Spleen (tissue), 11 donors: ENCODE results near the gene KDR. TPM values are rescaled to one million over a fixed set of nuclear protein-coding genes. Genes with fewer than 3 reads are reported as not detected.

Experiments
- DNase-seq: peaks from one replicate; pipeline ENCODE4 v3.0.0-alpha.2; 2020
- H3K27ac ChIP-seq, 8 donors: fragments of 200-600 bp; sonication (generic) in 7 of 8; 1 replicate in 4 of 8; 2 replicates in 4 of 8; pipeline versions ENCODE4 v1.5.0 to v1.8.0; 2016 to 2021; ENCODE audit warnings: inconsistent platforms in 4 of 8, mild to moderate bottlenecking in 4 of 8, moderate library complexity in 1 of 8
- H3K27me3 ChIP-seq, 7 donors: fragments of 200-600 bp; sonication (generic) in 6 of 7; replicated peaks in 1 of 7; 1 replicate in 4 of 7; 2 replicates in 3 of 7; pipeline versions ENCODE4 v1.5.0 to v1.8.0; 2016 to 2021; ENCODE audit warnings: inconsistent platforms in 3 of 7, mild to moderate bottlenecking in 1 of 7
- H3K36me3 ChIP-seq, 6 donors: fragments of 200-600 bp; sonication (generic) in 5 of 6; 1 replicate in 4 of 6; 2 replicates in 2 of 6; pipeline versions ENCODE4 v1.5.0 to v1.8.0; 2016 to 2021; ENCODE audit warnings: inconsistent platforms in 2 of 6
- H3K4me1 ChIP-seq, 6 donors: fragments of 200-600 bp; sonication (generic) in 5 of 6; 1 replicate in 3 of 6; 2 replicates in 3 of 6; pipeline versions ENCODE4 v1.5.0 to v1.8.0; 2016 to 2021; ENCODE audit warnings: inconsistent platforms in 3 of 6
- H3K4me3 ChIP-seq, 8 donors: fragments of 200-600 bp; sonication (generic) in 7 of 8; 1 replicate in 4 of 8; 2 replicates in 4 of 8; pipeline versions ENCODE4 v1.5.0 to v1.8.0; 2016 to 2021; ENCODE audit warnings: inconsistent platforms in 4 of 8, mild to moderate bottlenecking in 4 of 8, moderate library complexity in 2 of 8
- H3K9me3 ChIP-seq, 8 donors: fragments of 200-600 bp; sonication (generic) in 7 of 8; 1 replicate in 4 of 8; 2 replicates in 4 of 8; pipeline versions ENCODE4 v1.5.0 to v1.8.0; 2016 to 2021; ENCODE audit warnings: inconsistent platforms in 4 of 8
- CTCF ChIP-seq, 11 experiments: fragments of 200-600 bp in 7 of 11; fragments of 450-650 bp in 4 of 11; sonication (generic) in 4 of 11; IDR thresholded peaks in 8 of 11; conservative IDR thresholded peaks in 3 of 11; 1 replicate in 7 of 11; 2 replicates in 4 of 11; pipeline versions ENCODE4 v1.4.0 to v1.8.0; 2016 to 2021; ENCODE audit warnings: antibody characterized with exemption in 11 of 11, inconsistent platforms in 4 of 11, mild to moderate bottlenecking in 1 of 11
- POLR2A ChIP-seq, 3 donors: fragments of 450-650 bp; IDR thresholded peaks; one replicate each; pipeline ENCODE4 v1.5.1; 2017; ENCODE audit warnings: antibody characterized with exemption in 3 of 3, mild to moderate bottlenecking in 1 of 3
- POLR2AphosphoS5 ChIP-seq, 3 donors: sonication (generic); formaldehyde crosslinking; IDR thresholded peaks; one replicate each; pipeline ENCODE4 v1.5.1; 2017; ENCODE audit warnings: antibody characterized with exemption in 3 of 3
- WGBS, 5 donors: extraction: QIAGEN DNeasy Blood & Tissue Kit in 3 of 5; methylation state at CpG; one replicate each; pipeline versions ENCODE4 v1.1.5 to v1.1.7; 2013 to 2018; 5-methylcytosine and 5-hydroxymethylcytosine counted together
- intact Hi-C: fragments of 100-400 bp; cut with DNase I; formaldehyde crosslinking; loops from one replicate; pipeline ENCODE4 v1.15.0; 2023; ENCODE audit warnings: low total_unique reads
- polyA plus RNA-seq, 3 donors: library from polyadenylated mRNA; stranded (reverse); fragments of 200-250 nt; gene quantifications; one replicate each; pipeline ENCODE4 v1.2.1, GENCODE V29; 2013
- total RNA-seq, 7 donors: library from RNA; depleted of rRNA in 3 of 7; stranded (reverse); fragments of >200 nt in 3 of 7; fragmentation: NEBNext Ultra II Directional in 4 of 7; extraction: Animal tissue kit (Norgen Biotek cat#: 25700) in 4 of 7; gene quantifications; one replicate each; pipeline versions ENCODE4 v1.1.0 to v1.2.1, GENCODE V29; 2016 to 2021
- donor health status: healthy with polysubstance abuse.
- donor health status: DM: no; HTN: no; CAD: no; lungs with moderate emphysema.
- donor health status: DM: no; HTN: no; CAD: no.
- donor health status: Bipolar disorder and iron deficiency.
- donor health status: healthy.
- donor health status: DM: no; HTN: no; CAD: no.
- donor health status: DM: yes; HTN: yes; CAD: no.

Gene KDR
- total and polyA plus RNA-seq, 10 donors = 1.2 to 25.0 (median 19.0) TPM

- TF ChIP-seq POLR2A (IDR thresholded peaks at IDR 0.05) = no peak
- no peak for TF ChIP-seq POLR2AphosphoS5 (IDR thresholded peaks at IDR 0.05)
- TF ChIP-seq CTCF (IDR thresholded peaks at IDR 0.05 in 8 of 11, conservative IDR thresholded peaks at IDR 0.05 in 3 of 11) = no peak
- WGBS, 5 donors = 87 to 93% (median 88%) methylated on average over 4 of the region's 4 CpGs
- Histone ChIP-seq H3K9me3 (no peaks in the 10 kb centered on the region), H3K27ac (no peak overlapping the region), H3K4me3 (no peak overlapping the region), H3K36me3 (no peaks in the 10 kb centered on the region), H3K4me1 (no peaks in the 10 kb centered on the region), H3K27me3 (peaks cover 0 to 14% (median 0%) of the 10 kb centered on the region in 7 donors)
- intact Hi-C loops = no loop called here
- no peak for DNase-seq
Measured at GRCh38 chr4:55096619-55097018, 28.8 kb downstream of the KDR start.

GRCh38 chr4:55096045-55096444, 29.4 kb downstream of the KDR start:
- TF ChIP-seq CTCF (IDR thresholded peaks at IDR 0.05 in 8 of 11, conservative IDR thresholded peaks at IDR 0.05 in 3 of 11) = no peak
- TF ChIP-seq POLR2AphosphoS5 (IDR thresholded peaks at IDR 0.05) = no peak
- TF ChIP-seq POLR2A (IDR thresholded peaks at IDR 0.05) = no peak
- DNase-seq = no peak
- H3K9me3 ChIP-seq = no peaks in the 10 kb centered on the region
- intact Hi-C loops = no loop called here
- H3K4me3 ChIP-seq = no peak overlapping the region
- H3K27me3 ChIP-seq = peaks cover 0 to 14% (median 0%) of the 10 kb centered on the region in 7 donors
- WGBS, 5 donors = 69 to 75% (median 73%) methylated on average over 3 of the region's 3 CpGs
- no peak overlapping the region for H3K27ac ChIP-seq
- H3K4me1 ChIP-seq = no peaks in the 10 kb centered on the region
- H3K36me3 ChIP-seq = no peaks in the 10 kb centered on the region

GRCh38 chr4:55092504-55092903, 32.9 kb downstream of the KDR start:
- H3K9me3 ChIP-seq = no peaks in the 10 kb centered on the region
- intact Hi-C loops = no loop called here
- H3K4me3 ChIP-seq = no peak overlapping the region
- H3K27ac ChIP-seq = no peak overlapping the region
- peaks cover 0 to 14% (median 0%) of the 10 kb centered on the region in 7 donors for H3K27me3 ChIP-seq
- H3K4me1 ChIP-seq = no peaks in the 10 kb centered on the region
- 86 to 95% (median 89%) methylated on average over 2 of the region's 2 CpGs for WGBS, 5 donors
- TF ChIP-seq POLR2A (IDR thresholded peaks at IDR 0.05) (no peak), CTCF (IDR thresholded peaks at IDR 0.05 in 8 of 11, conservative IDR thresholded peaks at IDR 0.05 in 3 of 11) (no peak), POLR2AphosphoS5 (IDR thresholded peaks at IDR 0.05) (no peak)
- no peaks in the 10 kb centered on the region for H3K36me3 ChIP-seq
- no peak for DNase-seq

GRCh38 chr4:55089916-55090315, 35.5 kb downstream of the KDR start:
- no peak overlapping the region for H3K27ac ChIP-seq
- H3K36me3 ChIP-seq = no peaks in the 10 kb centered on the region
- peaks cover 0 to 21% (median 0%) of the 10 kb centered on the region in 7 donors for H3K27me3 ChIP-seq
- 86 to 94% (median 91%) methylated on average over 6 of the region's 6 CpGs for WGBS, 5 donors
- intact Hi-C loops = no loop called here
- H3K9me3 ChIP-seq = no peaks in the 10 kb centered on the region
- no peak overlapping the region for H3K4me3 ChIP-seq
- DNase-seq = no peak
- TF ChIP-seq POLR2A (IDR thresholded peaks at IDR 0.05) (no peak), CTCF (IDR thresholded peaks at IDR 0.05 in 8 of 11, conservative IDR thresholded peaks at IDR 0.05 in 3 of 11) (no peak), POLR2AphosphoS5 (IDR thresholded peaks at IDR 0.05) (no peak)
- H3K4me1 ChIP-seq = no peaks in the 10 kb centered on the region
